Heart left ventricle (tissue), 16 donors: Measurements from ENCODE around the gene CNIH3. TPM values are rescaled to one million over a fixed set of nuclear protein-coding genes. Genes with fewer than 3 reads are reported as not detected.

ENCODE experiments used
- ATAC-seq, 4 donors: fragments of 200-7000 bp; cut with Tn5 transposase; one replicate each; pipeline ENCODE4 v1.9.1; 2020 to 2022; ENCODE audit warnings: moderate library complexity in 4 of 4, mild to moderate bottlenecking in 3 of 4, moderate number of reproducible peaks in 1 of 4
- DNase-seq, 5 donors: peaks; one replicate each; pipeline ENCODE4 v3.0.0-alpha.2; 2020
- H3K27ac ChIP-seq, 12 donors: fragments of 200-600 bp; sonication (generic) in 4 of 12; one replicate each; pipeline versions ENCODE4 v1.5.0 to v1.8.0; 2016 to 2022; ENCODE audit warnings: mild to moderate bottlenecking in 2 of 12
- H3K27me3 ChIP-seq, 9 donors: fragments of 200-600 bp; sonication (generic) in 2 of 9; one replicate each; pipeline versions ENCODE4 v1.5.1 to v1.8.0; 2016 to 2022; ENCODE audit warnings: mild to moderate bottlenecking in 3 of 9
- H3K36me3 ChIP-seq, 9 donors: fragments of 200-600 bp; sonication (generic) in 2 of 9; one replicate each; pipeline versions ENCODE4 v1.5.0 to v1.8.0; 2018 to 2022; ENCODE audit warnings: mild to moderate bottlenecking in 2 of 9
- H3K4me1 ChIP-seq, 12 donors: fragments of 200-600 bp; sonication (generic) in 4 of 12; one replicate each; pipeline versions ENCODE4 v1.5.0 to v1.8.0; 2016 to 2022; ENCODE audit warnings: mild to moderate bottlenecking in 3 of 12
- H3K4me3 ChIP-seq, 12 donors: fragments of 200-600 bp; sonication (generic) in 4 of 12; one replicate each; pipeline versions ENCODE4 v1.5.0 to v1.8.0; 2017 to 2022; ENCODE audit warnings: mild to moderate bottlenecking in 9 of 12, moderate library complexity in 4 of 12
- H3K9me3 ChIP-seq, 12 donors: fragments of 200-600 bp; sonication (generic) in 4 of 12; one replicate each; pipeline versions ENCODE4 v1.5.0 to v1.8.0; 2016 to 2022; ENCODE audit warnings: mild to moderate bottlenecking in 1 of 12
- POLR2A ChIP-seq, 2 donors: fragments of 450-650 bp; IDR thresholded peaks; one replicate each; pipeline ENCODE4 v1.6.1; 2017; ENCODE audit warnings: antibody characterized with exemption in 2 of 2, mild to moderate bottlenecking in 2 of 2, moderate library complexity in 2 of 2
- WGBS, 4 donors: extraction: QIAGEN DNeasy Blood & Tissue Kit in 2 of 4; methylation state at CpG; one replicate each; pipeline versions ENCODE4 v1.1.5 to v1.1.7; 2013 to 2018; 5-methylcytosine and 5-hydroxymethylcytosine counted together
- intact Hi-C, 10 donors: fragments of 100-400 bp; cut with DNase I; formaldehyde crosslinking; loops; one replicate each; pipeline versions ENCODE4 v1.11.1 to v1.14.2; 2022
- polyA plus RNA-seq, 2 donors: library from polyadenylated mRNA; stranded (reverse); fragments of 200-250 nt; gene quantifications; one replicate each; pipeline ENCODE4 v1.2.3, GENCODE V29; 2013
- total RNA-seq, 9 donors: library from RNA; depleted of rRNA in 2 of 9; stranded (reverse); fragments of >200 nt in 2 of 9; fragmentation: NEBNext Ultra II Directional in 3 of 9; extraction: Animal tissue kit (Norgen Biotek cat#: 25700) in 3 of 9; gene quantifications; one replicate each; pipeline versions ENCODE4 v1.1.0 to v1.2.4, GENCODE V29; 2016 to 2023
- TF ChIP-seq, protein P1 (sequence below), 12 donors: fragments of 200-600 bp; sonication (generic) in 4 of 12; IDR thresholded peaks; one replicate each; pipeline versions ENCODE4 v1.5.0 to v1.8.0; 2018 to 2022; ENCODE audit warnings: antibody characterized with exemption in 12 of 12, mild to moderate bottlenecking in 5 of 12
- donor health status: ischemic (EF 13 %, LVEDD 7.1; RV severe dilation, severe dysfunction).
- donor health status: healthy with polysubstance abuse.
- donor health status: DM: no; HTN: yes; CAD: no.
- donor health status: DM: no; HTN: no; CAD: no.
- donor health status: ischemic (EF 25% LVEDD 6.9; RV normal size, moderate dysfunction).
- donor health status: ischemic (EF 25% LVEDD 5.7; RV mildly dilated, moderate dysfunction).
- donor health status: healthy.
- donor health status: DM: yes; HTN: yes; CAD: no.
- donor health status: ischemic (EF 35%, LVEDD 5.7; RV mildly dilated, moderate dysfunction).
- donor health status: nonischemic (EF 11% LVEDD 7.7; RV severe dilation, severe dysfunction).
- donor health status: DM: yes; HTN: yes; CAD: no.
- donor health status: PGD.
- donor health status: ischemic (EF 29% LVEDD 5.4; RV normal size, mild dysfunction).
- donor health status: nonischemic (EF 23%, LVEDD 6.1; RV moderate dilation, normal function).

CNIH3 gene
- total and polyA plus RNA-seq, 11 donors, result 0.34 to 2.6 (median 0.62) TPM; not detected in 2

GRCh38 chr1:224755586-224755985 is 139.5 kb downstream of the CNIH3 start:
- H3K27me3 ChIP-seq, result peaks cover 0 to 3% (median 0%) of the 10 kb centered on the region in 9 donors
- H3K27ac ChIP-seq, result no peak overlapping the region
- no peak for ATAC-seq
- peaks cover 0 to 16% (median 0%) of the 10 kb centered on the region in 12 donors for H3K9me3 ChIP-seq
- DNase-seq, result no peak
- no peaks in the 10 kb centered on the region for H3K36me3 ChIP-seq
- intact Hi-C loops, result loop anchor here in 1 of 10 donors (10.0 kb wide), 1 partner anchor 59 kb away; no protein-coding TSS in a partner anchor
- no peak overlapping the region for H3K4me3 ChIP-seq
- 74 to 81% (median 77%) methylated on average over 4 of the region's 4 CpGs for WGBS, 4 donors
- H3K4me1 ChIP-seq, result no peaks in the 10 kb centered on the region
- no peak for TF ChIP-seq POLR2A (IDR thresholded peaks at IDR 0.05)
- TF ChIP-seq, protein P1, sequence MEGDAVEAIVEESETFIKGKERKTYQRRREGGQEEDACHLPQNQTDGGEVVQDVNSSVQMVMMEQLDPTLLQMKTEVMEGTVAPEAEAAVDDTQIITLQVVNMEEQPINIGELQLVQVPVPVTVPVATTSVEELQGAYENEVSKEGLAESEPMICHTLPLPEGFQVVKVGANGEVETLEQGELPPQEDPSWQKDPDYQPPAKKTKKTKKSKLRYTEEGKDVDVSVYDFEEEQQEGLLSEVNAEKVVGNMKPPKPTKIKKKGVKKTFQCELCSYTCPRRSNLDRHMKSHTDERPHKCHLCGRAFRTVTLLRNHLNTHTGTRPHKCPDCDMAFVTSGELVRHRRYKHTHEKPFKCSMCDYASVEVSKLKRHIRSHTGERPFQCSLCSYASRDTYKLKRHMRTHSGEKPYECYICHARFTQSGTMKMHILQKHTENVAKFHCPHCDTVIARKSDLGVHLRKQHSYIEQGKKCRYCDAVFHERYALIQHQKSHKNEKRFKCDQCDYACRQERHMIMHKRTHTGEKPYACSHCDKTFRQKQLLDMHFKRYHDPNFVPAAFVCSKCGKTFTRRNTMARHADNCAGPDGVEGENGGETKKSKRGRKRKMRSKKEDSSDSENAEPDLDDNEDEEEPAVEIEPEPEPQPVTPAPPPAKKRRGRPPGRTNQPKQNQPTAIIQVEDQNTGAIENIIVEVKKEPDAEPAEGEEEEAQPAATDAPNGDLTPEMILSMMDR (IDR thresholded peaks at IDR 0.05), result no peak

DNA sequence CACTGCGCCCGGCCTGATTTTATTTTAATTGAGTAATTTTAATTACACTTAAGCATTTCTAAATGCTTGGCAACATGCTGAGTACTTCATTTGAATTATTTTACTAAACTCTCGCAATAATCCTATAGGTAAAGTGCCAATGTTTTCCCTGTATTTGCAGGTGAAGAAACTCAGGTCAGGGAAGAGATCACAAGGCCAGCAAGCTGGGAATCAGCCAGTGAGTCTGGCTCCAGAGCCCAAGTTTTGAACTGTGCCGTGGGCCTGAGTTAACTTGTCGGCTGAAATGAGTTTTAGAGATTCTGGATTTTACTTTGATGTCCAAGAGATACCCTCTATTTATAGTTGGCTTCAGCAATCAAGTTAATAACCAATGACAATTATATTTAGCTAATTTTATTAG is 141.4 kb downstream of the CNIH3 start:
- intact Hi-C loops, result loop anchor here in 1 of 10 donors (10.0 kb wide), 1 partner anchor 57 kb away; no protein-coding TSS in a partner anchor
- ATAC-seq, result no peak
- TF ChIP-seq POLR2A (IDR thresholded peaks at IDR 0.05), result no peak
- TF ChIP-seq, protein P1 (IDR thresholded peaks at IDR 0.05), result no peak

DNA sequence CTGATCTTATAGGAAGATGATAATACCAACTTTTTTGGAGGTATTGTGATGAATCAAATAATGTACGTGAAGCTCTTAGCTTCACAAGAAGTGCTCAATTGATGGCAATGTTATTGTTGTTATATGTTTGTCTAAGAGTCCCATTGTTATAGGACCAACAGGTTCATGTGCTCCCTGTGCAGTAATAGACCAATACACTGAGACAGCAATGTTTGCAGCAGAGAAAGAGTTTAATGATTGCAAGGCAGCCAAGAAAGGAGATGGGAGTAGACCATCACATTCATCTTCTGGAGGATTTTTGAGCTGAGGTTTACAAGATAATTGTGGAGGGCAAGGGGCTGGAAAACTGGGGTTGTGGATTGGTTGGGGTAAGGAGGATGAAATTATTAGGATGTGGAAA is 143.0 kb downstream of the CNIH3 start:
- intact Hi-C loops, result loop anchor here in 1 of 10 donors (10.0 kb wide), 1 partner anchor 56 kb away; no protein-coding TSS in a partner anchor
- no peak for ATAC-seq
- Histone ChIP-seq H3K4me3 (no peak overlapping the region), H3K9me3 (peaks cover 0 to 16% (median 0%) of the 10 kb centered on the region in 12 donors), H3K36me3 (no peaks in the 10 kb centered on the region), H3K27ac (no peak overlapping the region), H3K27me3 (peaks cover 0 to 3% (median 0%) of the 10 kb centered on the region in 9 donors), H3K4me1 (no peaks in the 10 kb centered on the region)
- TF ChIP-seq, protein P1 (IDR thresholded peaks at IDR 0.05), result no peak
- no peak for TF ChIP-seq POLR2A (IDR thresholded peaks at IDR 0.05)
- 92 to 100% (median 94%) methylated on average over 1 of the region's 1 CpG for WGBS, 4 donors
- no peak for DNase-seq

More for the DNA sequence above, 141.4 kb downstream of the CNIH3 start:
- peaks cover 0 to 3% (median 0%) of the 10 kb centered on the region in 9 donors for H3K27me3 ChIP-seq
- no peak for DNase-seq
- no peaks in the 10 kb centered on the region for H3K36me3 ChIP-seq
- peaks cover 0 to 16% (median 0%) of the 10 kb centered on the region in 12 donors for H3K9me3 ChIP-seq
- no peak overlapping the region for H3K4me3 ChIP-seq
- whole genome bisulfite sequencing, 4 donors, result 91 to 96% (median 93%) methylated on average over 5 of the region's 5 CpGs
- H3K27ac ChIP-seq, result no peak overlapping the region
- H3K4me1 ChIP-seq, result no peaks in the 10 kb centered on the region

DNA sequence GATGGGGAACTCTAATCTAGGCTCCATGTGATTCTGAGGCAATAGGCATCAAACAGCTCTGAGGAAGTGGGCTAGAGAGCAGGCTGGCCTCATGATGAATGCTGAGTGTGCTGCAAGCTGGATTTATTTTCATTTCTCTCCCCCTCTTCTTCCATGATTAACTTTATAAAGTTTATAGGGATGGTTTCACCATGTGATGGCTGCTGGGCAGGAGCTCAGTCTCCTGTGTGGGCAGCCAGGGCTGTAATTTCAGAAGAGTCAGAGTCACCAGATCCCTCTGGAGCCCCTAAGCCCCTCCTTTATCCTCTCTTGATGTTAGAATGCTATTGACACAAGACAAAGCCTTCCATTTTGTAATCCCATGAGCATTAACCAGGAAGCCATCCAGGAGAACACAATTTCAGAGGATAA is 143.6 kb downstream of the CNIH3 start:
- ATAC-seq, result no peak
- intact Hi-C loops, result loop anchor here in 1 of 10 donors (10.0 kb wide), 1 partner anchor 55 kb away; no protein-coding TSS in a partner anchor

More for the DNA sequence above, 143.6 kb downstream of the CNIH3 start:
- peaks cover 0 to 16% (median 0%) of the 10 kb centered on the region in 12 donors for H3K9me3 ChIP-seq
- no peak overlapping the region for H3K4me3 ChIP-seq
- H3K4me1 ChIP-seq, result no peaks in the 10 kb centered on the region
- H3K27ac ChIP-seq, result no peak overlapping the region
- peaks cover 0 to 3% (median 0%) of the 10 kb centered on the region in 9 donors for H3K27me3 ChIP-seq
- DNase-seq, result no peak
- no peaks in the 10 kb centered on the region for H3K36me3 ChIP-seq
- TF ChIP-seq, protein P1 (IDR thresholded peaks at IDR 0.05), result no peak
- no peak for TF ChIP-seq POLR2A (IDR thresholded peaks at IDR 0.05)
